Natural killer cell (primary cell): Measurements from ENCODE around the gene TOGARAM1. TPM values are rescaled to one million over a fixed set of nuclear protein-coding genes. Genes with fewer than 3 reads are reported as not detected.

Experiments used
- ATAC-seq, 3 donors: fragments of 150-1000 bp in 2 of 3; fragments of 200-7000 bp in 1 of 3; cut with Tn5 transposase; 1 replicate in 1 of 3; 2 replicates in 2 of 3; pipeline ENCODE4 v1.10.0; 2021; ENCODE audit warnings: mild to moderate bottlenecking in 2 of 3, moderate library complexity in 2 of 3
- DNase-seq, 2 donors: peaks; one replicate each; pipeline versions ENCODE4 v3.0.0 to v3.0.0-alpha.2; 2013 to 2021; ENCODE audit warnings: mixed read lengths in 1 of 2
- H3K27ac ChIP-seq: one replicate; pipeline ENCODE4 v1.5.1; 2013; ENCODE audit warnings: mild to moderate bottlenecking, low read length
- H3K27me3 ChIP-seq: one replicate; pipeline ENCODE4 v1.6.1; 2013; ENCODE audit warnings: low read length; ENCODE audit not compliant: control insufficient read depth, insufficient read depth
- H3K36me3 ChIP-seq: one replicate; pipeline ENCODE4 v1.6.1; 2013; ENCODE audit warnings: low read length; ENCODE audit not compliant: control insufficient read depth, insufficient read depth
- H3K4me1 ChIP-seq: one replicate; pipeline ENCODE4 v1.6.1; 2013; ENCODE audit warnings: low read length; ENCODE audit not compliant: control insufficient read depth, insufficient read depth
- H3K4me3 ChIP-seq: one replicate; pipeline ENCODE4 v1.5.1; 2013; ENCODE audit warnings: low read length
- H3K9me3 ChIP-seq: one replicate; pipeline ENCODE4 v1.6.1; 2013; ENCODE audit warnings: low read length; ENCODE audit not compliant: control insufficient read depth, insufficient read depth
- H3K27ac Mint-ChIP-seq, 2 donors: one replicate each; pipeline ENCODE4 v1.8.0; 2022; ENCODE audit warnings: mild to moderate bottlenecking in 2 of 2, mixed read lengths in 2 of 2, moderate library complexity in 1 of 2
- H3K27me3 Mint-ChIP-seq, 2 donors: one replicate each; pipeline ENCODE4 v1.8.0; 2022; ENCODE audit warnings: low read depth in 2 of 2, mixed read lengths in 2 of 2
- H3K36me3 Mint-ChIP-seq: one replicate; pipeline ENCODE4 v1.8.0; 2022; ENCODE audit warnings: mixed read lengths
- H3K4me1 Mint-ChIP-seq, 2 donors: one replicate each; pipeline ENCODE4 v1.8.0; 2022; ENCODE audit warnings: mixed read lengths in 2 of 2
- H3K4me3 Mint-ChIP-seq: one replicate; pipeline ENCODE4 v1.8.0; 2022; ENCODE audit warnings: mild to moderate bottlenecking, moderate library complexity, mixed read lengths
- H3K9me3 Mint-ChIP-seq, 2 donors: one replicate each; pipeline ENCODE4 v1.8.0; 2022; ENCODE audit warnings: mixed read lengths in 2 of 2
- CTCF ChIP-seq: fragments of 200-600 bp; IDR thresholded peaks from one replicate; pipeline ENCODE4 v1.8.0; 2022; ENCODE audit warnings: antibody characterized with exemption
- WGBS: methylation state at CpG from one replicate; pipeline ENCODE4 v1.1.7; 2013; ENCODE audit warnings: missing lambda C conversion rate; ENCODE audit not compliant: insufficient coverage; 5-methylcytosine and 5-hydroxymethylcytosine counted together
- intact Hi-C: fragments of 100-400 bp; cut with micrococcal nuclease; formaldehyde crosslinking; loops from one replicate; pipeline ENCODE4 v1.14.2; 2022
- total RNA-seq, 4 donors: library from RNA; stranded (reverse); fragments of 120-200 nt in 1 of 4; gene quantifications; one replicate each; pipeline versions ENCODE4 v1.2.3 to v1.2.4, GENCODE V29; 2013 to 2022

TOGARAM1 gene
- total RNA-seq, 3 donors from 2014 or later (not counting 1 experiment from before 2014, with no cell fraction given), result 17.4 to 21.4 (median 19.6) TPM

GRCh38 chr14:45041641-45042040 lies 79.7 kb downstream of the TOGARAM1 start:
- no peak overlapping the region for H3K27ac Mint-ChIP-seq
- no peak overlapping the region for H3K27ac ChIP-seq
- H3K27me3 ChIP-seq, result no peaks in the 10 kb centered on the region
- intact Hi-C loops, result no loop called here
- no peak overlapping the region for H3K4me3 ChIP-seq
- no peaks in the 10 kb centered on the region for H3K9me3 Mint-ChIP-seq
- no peaks in the 10 kb centered on the region for H3K4me1 ChIP-seq
- H3K36me3 ChIP-seq, result peaks cover 20% of the 10 kb centered on the region
- H3K27me3 Mint-ChIP-seq, result no peaks in the 10 kb centered on the region
- H3K36me3 Mint-ChIP-seq, result no peaks in the 10 kb centered on the region
- 99% methylated on average over 5 of the region's 5 CpGs for WGBS
- no peak for DNase-seq
- no peaks in the 10 kb centered on the region for H3K4me1 Mint-ChIP-seq
- H3K9me3 ChIP-seq, result no peaks in the 10 kb centered on the region
- ATAC-seq, result no peak
- no peak for TF ChIP-seq CTCF
- H3K4me3 Mint-ChIP-seq, result no peak overlapping the region

- ATAC-seq, result no peak
- intact Hi-C loops, result no loop called here
- TF ChIP-seq CTCF, result no peak
- no peak overlapping the region for H3K4me3 Mint-ChIP-seq
- H3K4me1 ChIP-seq, result no peaks in the 10 kb centered on the region
- WGBS, result 100% methylated on average over 3 of the region's 5 CpGs
- peaks cover 16% of the 10 kb centered on the region for H3K36me3 ChIP-seq
- no peak for DNase-seq
- H3K9me3 ChIP-seq, result no peaks in the 10 kb centered on the region
- H3K27me3 ChIP-seq, result no peaks in the 10 kb centered on the region
- H3K27ac Mint-ChIP-seq, result no peak overlapping the region
- no peaks in the 10 kb centered on the region for H3K27me3 Mint-ChIP-seq
- peaks cover 0 to 4% of the 10 kb centered on the region in 2 donors for H3K4me1 Mint-ChIP-seq
- H3K9me3 Mint-ChIP-seq, result no peaks in the 10 kb centered on the region
- H3K4me3 ChIP-seq, result no peak overlapping the region
- no peak overlapping the region for H3K27ac ChIP-seq
- no peaks in the 10 kb centered on the region for H3K36me3 Mint-ChIP-seq
Measured at GRCh38 chr14:45044638-45045037, 82.6 kb downstream of the TOGARAM1 start.

- H3K4me3 Mint-ChIP-seq, result no peak overlapping the region
- no peak for ATAC-seq
- H3K27ac ChIP-seq, result no peak overlapping the region
- no peak overlapping the region for H3K4me3 ChIP-seq
- TF ChIP-seq CTCF, result no peak
- no peaks in the 10 kb centered on the region for H3K9me3 ChIP-seq
- H3K27ac Mint-ChIP-seq, result no peak overlapping the region
- H3K36me3 Mint-ChIP-seq, result no peaks in the 10 kb centered on the region
- H3K36me3 ChIP-seq, result peaks cover 18% of the 10 kb centered on the region
- no peaks in the 10 kb centered on the region for H3K27me3 Mint-ChIP-seq
- 100% methylated on average over 2 of the region's 2 CpGs for WGBS
- no peaks in the 10 kb centered on the region for H3K27me3 ChIP-seq
- peaks cover 0 to 4% of the 10 kb centered on the region in 2 donors for H3K4me1 Mint-ChIP-seq
- H3K4me1 ChIP-seq, result no peaks in the 10 kb centered on the region
- no peaks in the 10 kb centered on the region for H3K9me3 Mint-ChIP-seq
- no peak for DNase-seq
- intact Hi-C loops, result no loop called here
Measured at GRCh38 chr14:45048385-45048784, 86.4 kb downstream of the TOGARAM1 start.

GRCh38 chr14:45051180-45051579 lies 89.2 kb downstream of the TOGARAM1 start:
- Mint-ChIP-seq H3K4me1 (peaks cover 0 to 4% of the 10 kb centered on the region in 2 donors), H3K27me3 (no peaks in the 10 kb centered on the region), H3K27ac (no peak overlapping the region), H3K36me3 (no peaks in the 10 kb centered on the region), H3K9me3 (no peaks in the 10 kb centered on the region), H3K4me3 (no peak overlapping the region)
- Histone ChIP-seq H3K9me3 (no peaks in the 10 kb centered on the region), H3K27ac (no peak overlapping the region), H3K4me1 (no peaks in the 10 kb centered on the region), H3K36me3 (peaks cover 13% of the 10 kb centered on the region), H3K27me3 (no peaks in the 10 kb centered on the region), H3K4me3 (no peak overlapping the region)
- ATAC-seq (no peak), DNase-seq (no peak)
- intact Hi-C loops, result no loop called here
- no peak for TF ChIP-seq CTCF
